NOMO-1 (cell line): ENCODE results near the gene LDLRAD4.

Experiments used
- DNase-seq, 2 experiments: peaks; one replicate each; lab custom pipeline; 2025; ENCODE audit not compliant: unreplicated experiment in 2 of 2; lab: John Stamatoyannopoulos, UW

LDLRAD4 gene

GRCh38 chr18:13617826-13618515, 399.4 kb downstream of the LDLRAD4 start:
- no peak for DNase-seq

GRCh38 chr18:13618760-13619438, 400.3 kb downstream of the LDLRAD4 start:
- no peak for DNase-seq

GRCh38 chr18:13619505-13620205, 401.1 kb downstream of the LDLRAD4 start:
- no peak for DNase-seq

GRCh38 chr18:13620206-13620672, 401.7 kb downstream of the LDLRAD4 start:
- DNase-seq = no peak

GRCh38 chr18:13620818-13621445, 402.4 kb downstream of the LDLRAD4 start:
- no peak for DNase-seq

- no peak for DNase-seq
Measured at GRCh38 chr18:13621446-13621849, 402.9 kb downstream of the LDLRAD4 start.

- DNase-seq = no peak
Measured at GRCh38 chr18:13621886-13622619, 403.5 kb downstream of the LDLRAD4 start.

- no peak for DNase-seq
Measured at GRCh38 chr18:13622751-13623150, 404.2 kb downstream of the LDLRAD4 start.

GRCh38 chr18:13623348-13623747, 404.8 kb downstream of the LDLRAD4 start:
- no peak for DNase-seq

- DNase-seq = no peak
Measured at GRCh38 chr18:13623871-13624270, 405.3 kb downstream of the LDLRAD4 start.

GRCh38 chr18:13624563-13625237, 406.1 kb downstream of the LDLRAD4 start:
- no peak for DNase-seq

- no peak for DNase-seq
Measured at GRCh38 chr18:13625355-13625754, 406.8 kb downstream of the LDLRAD4 start.

GRCh38 chr18:13625843-13626543, 407.4 kb downstream of the LDLRAD4 start:
- DNase-seq = no peak

GRCh38 chr18:13626544-13626908, 408.0 kb downstream of the LDLRAD4 start:
- DNase-seq = no peak

- no peak for DNase-seq
Measured at GRCh38 chr18:13627639-13628038, 409.1 kb downstream of the LDLRAD4 start.

- no peak for DNase-seq
Measured at GRCh38 chr18:13628211-13628610, 409.7 kb downstream of the LDLRAD4 start.

GRCh38 chr18:13629841-13630715, 411.5 kb downstream of the LDLRAD4 start:
- DNase-seq = peak; percentile 15 to 67

GRCh38 chr18:13630716-13631268, 412.2 kb downstream of the LDLRAD4 start:
- DNase-seq = no peak
